Nephron (organoid): ENCODE results near the gene TRMT11.
A peak's percentile ranks its signal among the peaks of the same experiment; 100 is the strongest.

Experiments used
- H3K27ac Mint-ChIP-seq, 3 experiments: 2 replicates each; pipeline ENCODE4 v1.8.0; 2020; ENCODE audit warnings: mixed read lengths in 3 of 3, mild to moderate bottlenecking in 2 of 3, moderate library complexity in 1 of 3
- H3K27me3 Mint-ChIP-seq: 2 replicates; pipeline ENCODE4 v1.8.0; 2021; ENCODE audit warnings: low read depth, mild to moderate bottlenecking, moderate library complexity, mixed read lengths
- H3K36me3 Mint-ChIP-seq: 2 replicates; pipeline ENCODE4 v1.8.0; 2020; ENCODE audit warnings: low read depth, mixed read lengths
- H3K4me1 Mint-ChIP-seq: 2 replicates; pipeline ENCODE4 v1.8.0; 2020; ENCODE audit warnings: mixed read lengths
- H3K4me3 Mint-ChIP-seq, 3 experiments: 2 replicates each; pipeline ENCODE4 v1.8.0; 2020; ENCODE audit warnings: mild to moderate bottlenecking in 3 of 3, mixed read lengths in 3 of 3, moderate library complexity in 2 of 3
- H3K9me3 Mint-ChIP-seq: 2 replicates; pipeline ENCODE4 v1.8.0; 2020; ENCODE audit warnings: mixed read lengths
- CTCF ChIP-seq, 3 experiments: fragments of 200-600 bp; sonication (generic); IDR thresholded peaks; one replicate each; pipeline ENCODE4 v1.5.0; 2021; ENCODE audit warnings: antibody characterized with exemption in 3 of 3; ENCODE audit not compliant: unreplicated experiment in 3 of 3

The TRMT11 gene

DNA sequence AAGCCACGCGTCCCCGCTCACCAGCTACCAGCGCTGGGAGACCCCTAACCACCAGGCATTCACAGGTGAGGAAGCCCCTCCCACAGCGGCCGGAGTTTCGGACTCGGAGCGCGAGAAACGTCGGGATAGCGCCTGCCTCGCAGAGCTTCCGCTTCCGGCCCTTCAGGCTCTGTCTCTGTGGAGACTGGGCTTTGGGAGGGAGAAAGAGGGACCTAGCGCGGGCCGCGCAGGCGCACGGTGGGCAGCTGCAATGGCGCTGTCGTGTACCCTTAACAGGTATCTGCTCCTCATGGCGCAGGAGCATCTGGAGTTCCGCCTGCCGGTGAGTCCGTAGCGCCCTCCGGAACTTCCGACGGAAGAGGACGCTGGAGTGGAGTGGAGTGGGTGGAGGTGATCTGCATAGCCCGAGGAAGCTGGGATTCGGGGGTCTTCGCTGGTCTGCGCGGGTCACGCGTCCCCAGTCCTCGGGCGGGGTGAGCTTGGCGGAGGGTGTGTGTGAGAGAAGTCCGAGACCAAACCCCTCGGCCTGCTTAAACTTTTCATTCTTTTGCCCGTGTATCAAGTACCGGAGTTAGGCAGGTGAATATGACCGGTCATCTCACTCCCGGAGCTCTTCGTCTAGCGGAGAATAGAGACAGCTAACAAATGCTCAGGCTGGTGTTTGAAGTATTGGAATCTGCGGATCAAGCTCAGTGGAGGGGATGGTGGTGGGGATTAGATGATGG, at the start of gene TRMT11:
TSS of gene TRMT11 (plus strand) at position 240 of the 725 bp plus-strand sequence. CDS start at position 251, 11 bp downstream.
- Mint-ChIP-seq H3K27me3 (no peaks in the 10 kb centered on the region), H3K9me3 (no peaks in the 10 kb centered on the region), H3K4me1 (peaks cover 8% of the 10 kb centered on the region), H3K36me3 (no peaks in the 10 kb centered on the region), H3K27ac (no peak within 1 kb of the TSS), H3K4me3 (peak within 1 kb of the TSS; percentile 19 to 66 (median 39))
- TF ChIP-seq CTCF (IDR thresholded peaks at IDR 0.05; ENCODE audit: unreplicated experiment in 3 of 3) = no peak

- Mint-ChIP-seq H3K4me3 (no peak overlapping the region), H3K4me1 (no peaks in the 10 kb centered on the region), H3K27me3 (peaks cover 3% of the 10 kb centered on the region), H3K27ac (no peak overlapping the region), H3K9me3 (no peaks in the 10 kb centered on the region), H3K36me3 (no peaks in the 10 kb centered on the region)
- TF ChIP-seq CTCF (IDR thresholded peaks at IDR 0.05; ENCODE audit: unreplicated experiment in 3 of 3) = no peak
Measured at GRCh38 chr6:125939026-125939425, 47.3 kb upstream of the TRMT11 start.

DNA sequence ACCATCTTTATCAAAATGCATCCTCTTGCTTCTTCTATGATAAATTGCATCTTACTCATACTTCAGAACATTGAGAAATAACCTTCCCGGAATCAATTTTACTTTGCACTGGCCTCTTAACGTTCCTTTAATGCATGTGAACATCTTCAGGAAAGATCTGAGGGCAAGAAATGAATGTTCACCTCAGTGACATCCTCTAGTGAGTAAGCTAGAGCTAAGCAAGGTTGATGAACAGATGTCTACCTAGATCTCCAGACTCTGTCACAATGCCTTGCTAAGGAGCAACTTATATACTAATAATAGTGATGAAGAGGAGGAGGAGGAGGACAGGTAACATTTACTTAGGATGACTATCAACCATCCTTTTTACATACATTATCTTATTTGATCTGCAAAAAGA, 46.5 kb upstream of the TRMT11 start:
- Mint-ChIP-seq H3K27ac (no peak overlapping the region), H3K9me3 (no peaks in the 10 kb centered on the region), H3K36me3 (no peaks in the 10 kb centered on the region), H3K4me1 (no peaks in the 10 kb centered on the region), H3K27me3 (peaks cover 3% of the 10 kb centered on the region), H3K4me3 (no peak overlapping the region)
- no peak for TF ChIP-seq CTCF (IDR thresholded peaks at IDR 0.05; ENCODE audit: unreplicated experiment in 3 of 3)

DNA sequence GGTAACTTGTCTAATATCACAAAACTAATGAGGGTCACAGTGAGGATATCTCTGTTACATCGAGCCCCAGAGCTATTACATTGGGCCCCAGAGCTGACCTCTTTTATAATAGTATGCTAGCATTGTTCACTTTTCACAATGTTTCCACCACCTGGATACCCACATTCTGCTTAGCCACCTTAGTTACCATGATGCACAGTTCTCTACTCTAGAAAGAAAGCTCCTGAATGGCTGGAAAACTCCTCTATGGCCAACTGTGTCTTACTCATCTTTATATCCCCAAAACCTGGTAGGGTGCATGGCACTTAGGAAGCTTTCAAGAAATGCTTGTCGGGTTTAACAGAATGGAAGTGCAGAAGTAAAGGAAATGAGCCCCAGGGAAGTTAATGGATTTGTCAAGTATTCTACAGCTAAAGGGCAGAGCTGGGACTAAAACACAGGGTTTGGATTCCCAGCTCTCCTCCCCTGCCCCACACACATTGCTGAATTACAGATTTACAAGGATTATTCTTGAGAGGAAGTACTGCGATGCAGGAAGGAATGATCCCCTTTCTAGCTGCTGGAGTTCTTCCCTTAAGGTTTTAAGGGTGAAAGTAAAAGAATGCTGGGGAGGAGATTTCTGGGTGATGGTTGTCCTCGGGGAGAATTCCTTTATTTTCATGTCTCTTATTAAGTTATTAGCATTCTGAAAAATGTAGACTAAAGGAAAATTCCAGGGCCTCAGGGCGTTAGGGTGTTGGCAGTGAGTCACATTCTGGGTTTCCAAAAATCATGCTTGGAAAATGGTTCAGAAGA, 45.9 kb upstream of the TRMT11 start:
- Mint-ChIP-seq H3K9me3 (no peaks in the 10 kb centered on the region), H3K4me1 (no peaks in the 10 kb centered on the region), H3K27ac (peak overlapping the region in 1 of 3 experiments; percentile 59), H3K36me3 (no peaks in the 10 kb centered on the region), H3K27me3 (peaks cover 3% of the 10 kb centered on the region), H3K4me3 (no peak overlapping the region)
- TF ChIP-seq CTCF (IDR thresholded peaks at IDR 0.05; ENCODE audit: unreplicated experiment in 3 of 3) = no peak

- no peaks in the 10 kb centered on the region for H3K36me3 Mint-ChIP-seq
- peaks cover 3% of the 10 kb centered on the region for H3K27me3 Mint-ChIP-seq
- peak overlapping the region in 1 of 3 experiments; percentile 2 for H3K27ac Mint-ChIP-seq
- no peaks in the 10 kb centered on the region for H3K9me3 Mint-ChIP-seq
- no peak overlapping the region for H3K4me3 Mint-ChIP-seq
- H3K4me1 Mint-ChIP-seq = peaks cover 5% of the 10 kb centered on the region
- TF ChIP-seq CTCF (IDR thresholded peaks at IDR 0.05; ENCODE audit: unreplicated experiment in 3 of 3) = no peak
Measured at GRCh38 chr6:125942672-125943527, 43.4 kb upstream of the TRMT11 start.
